H9 (cell line): Measurements from ENCODE around the gene OR10V1. TPM values are rescaled to one million over a fixed set of nuclear protein-coding genes. Genes with fewer than 3 reads are reported as not detected.

ENCODE experiments used
- DNase-seq: peaks from one replicate; pipeline ENCODE4 v3.0.0-alpha.2; 2017
- H2AFZ ChIP-seq: one replicate; pipeline ENCODE4 v1.6.1; 2013; ENCODE audit warnings: mild to moderate bottlenecking, low read length, control low read depth, moderate library complexity
- H2AK5ac ChIP-seq: 2 replicates; pipeline ENCODE4 v1.6.1; 2013; ENCODE audit warnings: low read length, control low read depth, mixed read lengths; ENCODE audit not compliant: insufficient read length
- H2BK120ac ChIP-seq: one replicate; pipeline ENCODE4 v1.6.1; 2013; ENCODE audit warnings: low read depth, mild to moderate bottlenecking, low read length, control low read depth, inconsistent platforms; ENCODE audit not compliant: poor library complexity, severe bottlenecking
- H2BK12ac ChIP-seq: 2 replicates; pipeline ENCODE4 v1.6.1; 2013; ENCODE audit warnings: low read length, control low read depth, mixed read lengths, low read depth; ENCODE audit not compliant: insufficient read length
- H2BK15ac ChIP-seq: 2 replicates; pipeline ENCODE4 v1.6.1; 2013; ENCODE audit warnings: low read depth, low read length, control low read depth
- H2BK20ac ChIP-seq: one replicate; pipeline ENCODE4 v1.6.1; 2013; ENCODE audit warnings: low read depth, mild to moderate bottlenecking, low read length, control low read depth, inconsistent platforms; ENCODE audit not compliant: poor library complexity, severe bottlenecking
- H2BK5ac ChIP-seq: 2 replicates; pipeline ENCODE4 v1.6.1; 2013; ENCODE audit warnings: low read length, control low read depth, mixed read lengths; ENCODE audit not compliant: insufficient read length
- H3K14ac ChIP-seq: 2 replicates; pipeline ENCODE4 v1.6.1; 2013; ENCODE audit warnings: low read length, control low read depth; ENCODE audit not compliant: insufficient read depth
- H3K18ac ChIP-seq: 2 replicates; pipeline ENCODE4 v1.6.1; 2013; ENCODE audit warnings: low read depth, mild to moderate bottlenecking, mixed read lengths, low read length, control low read depth; ENCODE audit not compliant: insufficient read length
- H3K23ac ChIP-seq: 2 replicates; pipeline ENCODE4 v1.6.1; 2013; ENCODE audit warnings: low read length, control low read depth, mixed read lengths, low read depth; ENCODE audit not compliant: insufficient read length
- H3K23me2 ChIP-seq: 2 replicates; pipeline ENCODE4 v1.6.1; 2013; ENCODE audit warnings: low read depth, mild to moderate bottlenecking, mixed read lengths, low read length, control low read depth; ENCODE audit not compliant: insufficient read length, poor library complexity, severe bottlenecking
- H3K27ac ChIP-seq: 2 replicates; pipeline ENCODE4 v1.5.1; 2013; ENCODE audit warnings: low read length, control low read depth, mixed read lengths, low read depth; ENCODE audit not compliant: insufficient read length
- H3K27me3 ChIP-seq: 2 replicates; pipeline ENCODE4 v1.6.1; 2013; ENCODE audit warnings: low read length, control low read depth, inconsistent platforms; ENCODE audit not compliant: insufficient read depth
- H3K4ac ChIP-seq: 2 replicates; pipeline ENCODE4 v1.6.1; 2013; ENCODE audit warnings: low read depth, mild to moderate bottlenecking, control low read depth, inconsistent platforms, low read length, moderate library complexity
- H3K4me1 ChIP-seq: 2 replicates; pipeline ENCODE4 v1.6.1; 2013; ENCODE audit warnings: low read length, control low read depth, inconsistent platforms; ENCODE audit not compliant: insufficient read depth
- H3K4me2 ChIP-seq: 2 replicates; pipeline ENCODE4 v1.6.1; 2013; ENCODE audit warnings: low read length, control low read depth, mixed read lengths; ENCODE audit not compliant: insufficient read length, insufficient read depth
- H3K56ac ChIP-seq: 2 replicates; pipeline ENCODE4 v1.6.1; 2013; ENCODE audit warnings: low read depth, mild to moderate bottlenecking, mixed read lengths, low read length, control low read depth; ENCODE audit not compliant: insufficient read length
- H3K79me1 ChIP-seq: 2 replicates; pipeline ENCODE4 v1.6.1; 2013; ENCODE audit warnings: low read depth, mild to moderate bottlenecking, moderate library complexity, low read length, control low read depth, inconsistent platforms; ENCODE audit not compliant: insufficient read depth, poor library complexity, severe bottlenecking
- H3K79me2 ChIP-seq: 2 replicates; pipeline ENCODE4 v1.6.1; 2013; ENCODE audit warnings: low read length, control low read depth, inconsistent platforms; ENCODE audit not compliant: insufficient read depth
- H3K9ac ChIP-seq: 2 replicates; pipeline ENCODE4 v1.6.1; 2013; ENCODE audit warnings: low read length, control low read depth, mixed read lengths; ENCODE audit not compliant: insufficient read length; ENCODE audit errors: extremely low read depth
- H3K9me3 ChIP-seq: one replicate; pipeline ENCODE4 v1.6.1; 2013; ENCODE audit warnings: low read depth, low read length, inconsistent platforms; ENCODE audit not compliant: control insufficient read depth
- H3T11ph ChIP-seq: one replicate; pipeline ENCODE4 v1.6.1; 2013; ENCODE audit warnings: mild to moderate bottlenecking, low read length, control low read depth, inconsistent platforms
- H4K20me1 ChIP-seq: one replicate; pipeline ENCODE4 v1.6.1; 2013; ENCODE audit not compliant: control insufficient read depth, insufficient read length, insufficient read depth
- H4K5ac ChIP-seq: 2 replicates; pipeline ENCODE4 v1.6.1; 2013; ENCODE audit warnings: low read depth, mild to moderate bottlenecking, mixed read lengths, low read length, control low read depth; ENCODE audit not compliant: insufficient read length
- H4K8ac ChIP-seq: replicated peaks from 2 replicates; pipeline ENCODE4 v1.6.1; 2013; ENCODE audit warnings: low read length, control low read depth, mixed read lengths, low read depth; ENCODE audit not compliant: insufficient read length
- H4K91ac ChIP-seq: 2 replicates; pipeline ENCODE4 v1.6.1; 2013; ENCODE audit warnings: low read depth, mild to moderate bottlenecking, moderate library complexity, mixed read lengths, low read length, control low read depth; ENCODE audit not compliant: insufficient read length
- H3K27ac Mint-ChIP-seq, 3 experiments: 2 replicates in 2 of 3; 3 replicates in 1 of 3; pipeline ENCODE4 v1.8.0; 2020 to 2021; ENCODE audit warnings: mixed read lengths in 3 of 3, mild to moderate bottlenecking in 1 of 3, moderate library complexity in 1 of 3
- H3K27me3 Mint-ChIP-seq: 2 replicates; pipeline ENCODE4 v1.8.0; 2021; ENCODE audit warnings: low read depth, mild to moderate bottlenecking, moderate library complexity, mixed read lengths
- H3K36me3 Mint-ChIP-seq, 3 experiments: 2 replicates in 2 of 3; 3 replicates in 1 of 3; pipeline ENCODE4 v1.8.0; 2020 to 2021; ENCODE audit warnings: low read depth in 3 of 3, mixed read lengths in 3 of 3; ENCODE audit not compliant: insufficient read depth in 1 of 3
- H3K4me1 Mint-ChIP-seq, 2 experiments: 2 replicates each; pipeline ENCODE4 v1.8.0; 2020; ENCODE audit warnings: mixed read lengths in 2 of 2
- H3K4me3 Mint-ChIP-seq, 2 experiments: 2 replicates in 1 of 2; 3 replicates in 1 of 2; pipeline ENCODE4 v1.8.0; 2020 to 2021; ENCODE audit warnings: mild to moderate bottlenecking in 2 of 2, mixed read lengths in 2 of 2, moderate library complexity in 1 of 2
- H3K9me3 Mint-ChIP-seq, 2 experiments: 2 replicates in 1 of 2; 3 replicates in 1 of 2; pipeline ENCODE4 v1.8.0; 2020; ENCODE audit warnings: mild to moderate bottlenecking in 2 of 2, mixed read lengths in 2 of 2, moderate library complexity in 1 of 2
- CTCF ChIP-seq: fragments of 200-600 bp; sonication (generic); conservative IDR thresholded peaks from 3 replicates; pipeline ENCODE4 v1.8.0; 2021; ENCODE audit warnings: antibody characterized with exemption, mild to moderate bottlenecking
- whole genome bisulfite sequencing: extraction: QIAGEN DNeasy Blood & Tissue Kit; methylation state at CpG from one replicate; pipeline ENCODE4 v1.1.7; 2013; ENCODE audit warnings: missing lambda C conversion rate, low lambda C conversion rate, mixed read lengths; ENCODE audit not compliant: insufficient read length; ENCODE audit errors: extremely low coverage; 5-methylcytosine and 5-hydroxymethylcytosine counted together
- total RNA-seq: library from RNA; stranded (reverse); gene quantifications from 2 replicates; pipeline ENCODE4 v1.2.1, GENCODE V29; 2021

Gene OR10V1
- total RNA-seq, 1 experiment from 2014 or later = not detected

DNA sequence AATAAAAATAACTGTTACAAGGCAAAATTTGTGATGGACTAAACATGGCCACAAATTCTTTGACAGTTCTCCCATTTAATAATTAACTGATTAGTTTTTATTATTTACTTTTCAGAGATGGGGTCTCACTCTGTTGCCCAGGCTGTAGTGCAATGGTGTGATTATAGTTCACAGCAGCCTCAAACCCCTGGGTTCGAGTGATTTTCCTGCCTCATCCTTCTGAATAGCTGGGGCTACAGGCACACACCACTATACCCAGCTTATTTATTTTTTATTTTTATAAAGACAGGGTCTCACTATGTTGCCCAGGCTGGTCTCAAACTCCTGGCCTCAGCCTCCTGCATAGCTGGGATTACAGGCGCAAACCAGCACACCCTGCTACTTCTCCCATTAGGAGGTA, 40.4 kb downstream of the OR10V1 start:
- Histone ChIP-seq H3K56ac (no peak overlapping the region), H3K23me2 (peaks cover 5% of the 10 kb centered on the region), H3T11ph (no peak overlapping the region), H3K23ac (no peak overlapping the region), H3K27me3 (no peaks in the 10 kb centered on the region), H2BK20ac (no peak overlapping the region), H2BK120ac (no peak overlapping the region), H3K79me1 (no peaks in the 10 kb centered on the region), H3K79me2 (no peaks in the 10 kb centered on the region), H3K18ac (no peak overlapping the region), H4K5ac (no peak overlapping the region), H2BK5ac (no peak overlapping the region), H3K4me1 (peaks cover 3% of the 10 kb centered on the region; the same call in 1 of the 2 replicates), H2BK15ac (no peak overlapping the region), H3K9me3 (no peaks in the 10 kb centered on the region), H4K8ac (no peak overlapping the region), H4K91ac (no peak overlapping the region), H2AK5ac (no peak overlapping the region), H3K14ac (no peak overlapping the region), H3K9ac (no peak overlapping the region), H3K27ac (no peak overlapping the region), H3K4me2 (no peak overlapping the region), H2BK12ac (no peak overlapping the region), H3K4ac (no peak overlapping the region), H2AFZ (no peak overlapping the region), H4K20me1 (no peaks in the 10 kb centered on the region)
- Mint-ChIP-seq H3K4me3 (no peak overlapping the region), H3K36me3 (no peaks in the 10 kb centered on the region; a peak in 1 of 7 replicates), H3K4me1 (peaks cover 7 to 8% of the 10 kb centered on the region in 2 experiments), H3K27ac (no peak overlapping the region), H3K9me3 (peaks cover 2 to 4% of the 10 kb centered on the region in 2 experiments), H3K27me3 (no peaks in the 10 kb centered on the region; the same call in 1 of the 2 replicates)
- no CpG with 5 or more reads among the region's 2 CpGs for WGBS
- no peak for TF ChIP-seq CTCF
- DNase-seq = no peak
